Mesendoderm (in vitro differentiated cells): ENCODE data around the gene RTRAF.

Experiments
- DNase-seq: peaks from one replicate; pipeline ENCODE4 v3.0.0; 2013
- H2AK5ac ChIP-seq: 2 replicates; pipeline ENCODE4 v1.6.1; 2013; ENCODE audit warnings: low read length, inconsistent platforms
- H2BK120ac ChIP-seq: 2 replicates; pipeline ENCODE4 v1.6.1; 2013; ENCODE audit warnings: low read depth, mild to moderate bottlenecking, low read length, moderate library complexity, mixed read lengths
- H2BK15ac ChIP-seq: replicated peaks from 2 replicates; pipeline ENCODE4 v1.6.1; 2013; ENCODE audit warnings: low read depth, mild to moderate bottlenecking, moderate library complexity
- H2BK5ac ChIP-seq: 2 replicates; pipeline ENCODE4 v1.6.1; 2013; ENCODE audit warnings: low read length, inconsistent platforms
- H3K18ac ChIP-seq: 2 replicates; pipeline ENCODE4 v1.6.1; 2013; ENCODE audit warnings: mild to moderate bottlenecking, low read length, mixed read lengths
- H3K23ac ChIP-seq: one replicate; pipeline ENCODE4 v1.6.1; 2013; ENCODE audit warnings: low read length
- H3K27ac ChIP-seq: 2 replicates; pipeline ENCODE4 v1.5.1; 2013; ENCODE audit warnings: low read depth, mild to moderate bottlenecking, inconsistent platforms, low read length, moderate library complexity
- H3K27me3 ChIP-seq: 2 replicates; pipeline ENCODE4 v1.6.1; 2013; ENCODE audit warnings: low read length, control low read depth, mild to moderate bottlenecking, inconsistent platforms; ENCODE audit not compliant: insufficient read depth, poor library complexity
- H3K36me3 ChIP-seq: 2 replicates; pipeline ENCODE4 v1.6.1; 2013; ENCODE audit warnings: low read length, inconsistent platforms; ENCODE audit not compliant: control insufficient read depth, insufficient read depth
- H3K4ac ChIP-seq: one replicate; pipeline ENCODE4 v1.6.1; 2013; ENCODE audit warnings: low read depth, mild to moderate bottlenecking, low read length, moderate library complexity
- H3K4me1 ChIP-seq: 2 replicates; pipeline ENCODE4 v1.6.1; 2013; ENCODE audit warnings: low read depth, low read length, inconsistent platforms; ENCODE audit not compliant: control insufficient read depth
- H3K4me2 ChIP-seq: 2 replicates; pipeline ENCODE4 v1.6.1; 2013; ENCODE audit warnings: low read length
- H3K4me3 ChIP-seq: 2 replicates; pipeline ENCODE4 v1.5.1; 2013; ENCODE audit warnings: mild to moderate bottlenecking, low read length
- H3K56ac ChIP-seq: one replicate; pipeline ENCODE4 v1.6.1; 2013; ENCODE audit warnings: low read length
- H3K79me1 ChIP-seq: 2 replicates; pipeline ENCODE4 v1.6.1; 2013; ENCODE audit warnings: low read length, inconsistent platforms
- H3K79me2 ChIP-seq: 2 replicates; pipeline ENCODE4 v1.6.1; 2013; ENCODE audit warnings: mild to moderate bottlenecking, low read length; ENCODE audit not compliant: control insufficient read depth, insufficient read depth
- H3K9ac ChIP-seq: 2 replicates; pipeline ENCODE4 v1.6.1; 2013; ENCODE audit warnings: low read length, inconsistent platforms
- H4K5ac ChIP-seq: one replicate; pipeline ENCODE4 v1.6.1; 2013; ENCODE audit warnings: low read length
- H4K8ac ChIP-seq: one replicate; pipeline ENCODE4 v1.6.1; 2013; ENCODE audit warnings: low read depth, mild to moderate bottlenecking, control low read depth, low read length, moderate library complexity
- WGBS: extraction: QIAGEN DNeasy Blood & Tissue Kit; methylation state at CpG from one replicate; pipeline ENCODE4 v1.1.7; 2013; ENCODE audit warnings: low lambda C conversion rate, missing lambda C conversion rate; ENCODE audit not compliant: insufficient coverage; ENCODE audit errors: extremely low coverage; 5-methylcytosine and 5-hydroxymethylcytosine counted together

The RTRAF gene

DNA sequence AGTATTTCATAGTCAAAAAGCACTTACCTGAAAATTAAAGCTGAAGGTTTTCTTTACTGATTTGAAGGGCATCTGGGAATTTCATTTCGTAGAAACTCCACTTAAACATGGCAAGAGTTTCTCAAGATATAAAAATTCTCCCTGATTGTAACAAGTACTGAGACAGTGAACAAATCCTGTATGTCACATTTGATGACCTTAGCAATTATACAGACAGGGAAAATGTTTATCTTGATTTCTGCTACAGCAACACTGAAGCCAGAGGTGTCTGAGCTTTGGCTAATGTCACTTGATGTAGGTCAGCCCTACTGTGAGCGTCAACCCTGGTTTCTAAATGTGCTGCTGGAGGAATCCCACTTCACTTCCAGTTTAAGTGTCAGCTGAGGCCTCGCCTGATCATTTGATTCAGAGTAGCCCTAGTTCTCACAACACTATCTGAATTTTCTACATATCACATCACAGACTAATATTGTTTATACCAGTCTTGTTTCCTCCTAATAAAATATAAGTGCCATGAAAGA is 20.9 kb downstream of the RTRAF start:
- no peak overlapping the region for H3K18ac ChIP-seq
- no peak overlapping the region for H3K56ac ChIP-seq
- H3K23ac ChIP-seq, result no peak overlapping the region
- peaks cover 2% of the 10 kb centered on the region for H3K79me1 ChIP-seq
- H2BK15ac ChIP-seq, result no peak overlapping the region
- H3K4me1 ChIP-seq, result no peaks in the 10 kb centered on the region
- H3K4me2 ChIP-seq, result no peak overlapping the region
- H3K27ac ChIP-seq, result no peak overlapping the region
- H4K5ac ChIP-seq, result no peak overlapping the region
- H2BK120ac ChIP-seq, result no peak overlapping the region
- H2BK5ac ChIP-seq, result no peak overlapping the region
- no peak overlapping the region for H2AK5ac ChIP-seq
- H3K4me3 ChIP-seq, result no peak overlapping the region
- H3K36me3 ChIP-seq, result peaks cover 14% of the 10 kb centered on the region
- no peak overlapping the region for H4K8ac ChIP-seq
- H3K27me3 ChIP-seq, result no peaks in the 10 kb centered on the region
- no peaks in the 10 kb centered on the region for H3K79me2 ChIP-seq
- no CpG with 5 or more reads among the region's 3 CpGs for WGBS
- no peak overlapping the region for H3K9ac ChIP-seq
- no peak for DNase-seq
- H3K4ac ChIP-seq, result no peak overlapping the region

DNA sequence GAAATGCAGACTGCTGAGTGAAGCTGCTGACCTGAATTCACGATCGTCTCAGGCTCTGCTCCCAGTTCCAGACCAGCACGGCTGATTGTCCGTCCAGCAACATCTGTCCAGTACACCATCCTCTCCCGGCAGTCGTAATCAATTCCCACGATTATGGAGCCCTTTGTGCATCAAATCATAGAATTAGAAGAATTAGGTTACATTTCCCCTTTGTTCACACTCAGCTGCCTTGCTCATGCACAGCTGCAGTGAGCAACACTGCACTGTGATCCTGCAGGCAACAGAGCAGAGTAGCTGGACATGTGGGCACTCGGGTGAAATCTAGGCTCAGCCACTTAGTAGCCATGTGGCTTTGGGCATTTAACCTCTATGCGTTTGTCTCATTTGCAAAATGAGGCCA is 22.2 kb downstream of the RTRAF start:
- H3K56ac ChIP-seq, result no peak overlapping the region
- H3K27ac ChIP-seq, result no peak overlapping the region
- no CpG with 5 or more reads among the region's 9 CpGs for WGBS
- H4K5ac ChIP-seq, result no peak overlapping the region
- H3K4me3 ChIP-seq, result no peak overlapping the region
- no peak overlapping the region for H3K23ac ChIP-seq
- H2BK15ac ChIP-seq, result no peak overlapping the region
- no peaks in the 10 kb centered on the region for H3K27me3 ChIP-seq
- H3K4me1 ChIP-seq, result no peaks in the 10 kb centered on the region
- H2BK120ac ChIP-seq, result no peak overlapping the region
- no peak overlapping the region for H2AK5ac ChIP-seq
- no peaks in the 10 kb centered on the region for H3K79me2 ChIP-seq
- H2BK5ac ChIP-seq, result no peak overlapping the region
- no peak overlapping the region for H3K9ac ChIP-seq
- no peak overlapping the region for H3K4me2 ChIP-seq
- H3K18ac ChIP-seq, result no peak overlapping the region
- H3K79me1 ChIP-seq, result no peaks in the 10 kb centered on the region
- DNase-seq, result no peak
- H3K36me3 ChIP-seq, result peaks cover 8% of the 10 kb centered on the region
- H4K8ac ChIP-seq, result no peak overlapping the region
- H3K4ac ChIP-seq, result no peak overlapping the region

DNA sequence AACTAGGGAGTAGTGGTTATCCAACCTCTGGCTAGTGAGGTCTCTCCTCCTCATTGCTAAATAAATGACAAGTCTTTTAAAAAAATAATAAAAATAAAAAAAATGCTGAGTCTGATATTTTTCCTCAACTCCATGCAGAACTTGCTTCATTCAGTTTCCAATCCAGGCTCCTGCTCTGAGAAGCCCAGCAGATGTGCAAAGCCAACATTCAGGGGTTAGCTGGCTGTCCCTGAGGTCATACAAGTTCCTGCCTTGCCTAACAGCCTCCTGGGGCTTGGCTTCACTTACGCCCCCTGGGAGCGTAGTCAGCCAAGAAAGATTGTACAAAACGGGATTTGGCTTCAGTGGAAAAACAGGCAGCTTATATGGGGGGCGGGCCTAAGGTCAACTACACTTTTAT is 23.3 kb downstream of the RTRAF start:
- H3K18ac ChIP-seq, result no peak overlapping the region
- no peak for DNase-seq
- no peak overlapping the region for H3K9ac ChIP-seq
- H3K56ac ChIP-seq, result no peak overlapping the region
- H3K4me2 ChIP-seq, result no peak overlapping the region
- no peak overlapping the region for H3K23ac ChIP-seq
- no peak overlapping the region for H2BK5ac ChIP-seq
- no peaks in the 10 kb centered on the region for H3K79me1 ChIP-seq
- H4K5ac ChIP-seq, result no peak overlapping the region
- H2AK5ac ChIP-seq, result no peak overlapping the region
- H2BK120ac ChIP-seq, result no peak overlapping the region
- WGBS, result no CpG with 5 or more reads among the region's 4 CpGs
- H3K27ac ChIP-seq, result no peak overlapping the region
- no peaks in the 10 kb centered on the region for H3K27me3 ChIP-seq
- H3K4me1 ChIP-seq, result no peaks in the 10 kb centered on the region
- H4K8ac ChIP-seq, result no peak overlapping the region
- peaks cover 8% of the 10 kb centered on the region for H3K36me3 ChIP-seq
- H3K4ac ChIP-seq, result no peak overlapping the region
- H2BK15ac ChIP-seq, result no peak overlapping the region
- H3K79me2 ChIP-seq, result no peaks in the 10 kb centered on the region
- no peak overlapping the region for H3K4me3 ChIP-seq

DNA sequence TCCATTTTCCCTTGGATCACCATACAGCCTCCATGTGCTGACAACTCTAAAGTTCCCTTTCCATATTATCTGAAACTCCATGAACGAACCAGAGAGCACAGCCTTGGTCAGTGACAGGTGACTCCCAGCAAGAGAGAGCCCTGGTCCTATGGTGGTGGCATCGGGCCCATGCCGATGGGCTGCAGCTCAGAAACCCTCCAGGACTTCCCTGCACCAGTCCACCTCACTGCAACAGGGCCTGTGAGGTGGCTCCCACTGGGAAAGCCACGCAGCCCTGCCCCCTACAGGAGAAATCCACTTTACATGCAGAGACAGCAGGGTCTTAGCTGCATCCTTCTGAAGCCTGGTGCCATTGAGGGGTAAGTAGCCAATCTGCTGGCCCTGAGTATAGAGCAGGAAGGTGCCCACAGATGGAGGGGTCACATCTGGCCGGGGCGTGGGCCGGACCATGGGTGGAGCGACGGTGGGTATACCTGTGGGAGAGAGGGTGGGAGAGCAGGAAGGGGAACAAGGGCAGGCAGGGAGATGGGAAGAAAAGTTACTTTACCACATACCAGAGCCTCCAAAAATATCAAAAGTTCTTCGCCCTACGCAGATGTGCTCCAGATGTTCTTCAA is 24.7 kb downstream of the RTRAF start:
- no peak overlapping the region for H3K4me2 ChIP-seq
- peaks cover 5% of the 10 kb centered on the region for H3K36me3 ChIP-seq
- whole genome bisulfite sequencing, result no CpG with 5 or more reads among the region's 11 CpGs
- H3K27me3 ChIP-seq, result no peaks in the 10 kb centered on the region
- no peak overlapping the region for H2AK5ac ChIP-seq
- H3K18ac ChIP-seq, result no peak overlapping the region
- no peak overlapping the region for H2BK5ac ChIP-seq
- H3K27ac ChIP-seq, result no peak overlapping the region
- H3K79me1 ChIP-seq, result no peaks in the 10 kb centered on the region
- H4K8ac ChIP-seq, result no peak overlapping the region
- no peak overlapping the region for H2BK15ac ChIP-seq
- no peak overlapping the region for H3K9ac ChIP-seq
- no peaks in the 10 kb centered on the region for H3K79me2 ChIP-seq
- H3K23ac ChIP-seq, result no peak overlapping the region
- no peak overlapping the region for H3K4me3 ChIP-seq
- H2BK120ac ChIP-seq, result no peak overlapping the region
- DNase-seq, result peak; percentile 67
- no peak overlapping the region for H4K5ac ChIP-seq
- no peaks in the 10 kb centered on the region for H3K4me1 ChIP-seq
- H3K4ac ChIP-seq, result no peak overlapping the region
- no peak overlapping the region for H3K56ac ChIP-seq

DNA sequence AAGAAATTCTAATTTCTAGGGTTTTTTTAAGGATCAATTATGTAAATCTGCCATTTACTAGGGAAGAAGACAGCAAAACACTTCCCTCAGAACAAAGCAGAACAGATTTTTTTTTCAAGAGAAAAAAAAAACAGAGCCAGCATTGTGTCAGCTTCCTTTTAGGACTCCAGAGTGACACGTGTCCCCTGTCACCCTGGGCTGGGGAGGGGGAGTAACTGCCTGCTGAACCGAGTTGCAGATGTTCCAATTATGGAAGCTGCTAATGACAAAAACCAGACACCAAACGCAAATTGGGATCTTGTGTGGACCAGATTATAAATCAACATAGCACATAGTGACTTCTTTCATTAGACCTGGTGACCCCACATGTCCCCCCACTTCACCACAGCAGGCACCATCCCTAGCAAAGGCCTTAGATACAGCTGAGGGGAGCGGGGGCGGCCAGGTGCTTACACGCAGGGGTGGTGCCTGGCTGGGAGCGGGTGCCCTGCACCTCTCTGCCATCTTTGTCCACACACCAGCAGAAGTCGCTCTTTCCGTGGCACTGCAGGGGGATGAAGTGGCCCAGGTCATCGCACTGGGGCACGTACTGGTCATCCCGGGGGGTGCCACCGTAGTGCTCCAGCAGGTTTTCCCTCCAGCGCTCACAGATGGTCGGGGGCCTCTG is 25.4 kb downstream of the RTRAF start:
- Histone ChIP-seq H3K56ac (no peak overlapping the region), H3K18ac (no peak overlapping the region), H4K5ac (no peak overlapping the region), H2BK120ac (no peak overlapping the region), H2BK5ac (no peak overlapping the region), H3K4ac (no peak overlapping the region), H3K4me3 (no peak overlapping the region), H3K9ac (no peak overlapping the region), H2AK5ac (no peak overlapping the region), H4K8ac (no peak overlapping the region), H3K4me1 (no peaks in the 10 kb centered on the region), H3K4me2 (no peak overlapping the region), H3K27ac (no peak overlapping the region), H2BK15ac (no peak overlapping the region), H3K36me3 (peaks cover 5% of the 10 kb centered on the region), H3K79me1 (no peaks in the 10 kb centered on the region), H3K23ac (no peak overlapping the region), H3K79me2 (no peaks in the 10 kb centered on the region), H3K27me3 (no peaks in the 10 kb centered on the region)
- no peak for DNase-seq
- no CpG with 5 or more reads among the region's 15 CpGs for WGBS
